CD1c-positive myeloid dendritic cell (primary cell): ENCODE results near the gene ZP1.
"Not testable (repeated sequence)": the region's sequence is repeated elsewhere in the genome, so short reads cannot be mapped to it uniquely, and the experiment has no call there.

Source experiments
- DNase-seq: peaks from one replicate; pipeline ENCODE4 v3.0.0-alpha.2; 2016; ENCODE audit errors: extremely low spot score

The ZP1 gene

DNA sequence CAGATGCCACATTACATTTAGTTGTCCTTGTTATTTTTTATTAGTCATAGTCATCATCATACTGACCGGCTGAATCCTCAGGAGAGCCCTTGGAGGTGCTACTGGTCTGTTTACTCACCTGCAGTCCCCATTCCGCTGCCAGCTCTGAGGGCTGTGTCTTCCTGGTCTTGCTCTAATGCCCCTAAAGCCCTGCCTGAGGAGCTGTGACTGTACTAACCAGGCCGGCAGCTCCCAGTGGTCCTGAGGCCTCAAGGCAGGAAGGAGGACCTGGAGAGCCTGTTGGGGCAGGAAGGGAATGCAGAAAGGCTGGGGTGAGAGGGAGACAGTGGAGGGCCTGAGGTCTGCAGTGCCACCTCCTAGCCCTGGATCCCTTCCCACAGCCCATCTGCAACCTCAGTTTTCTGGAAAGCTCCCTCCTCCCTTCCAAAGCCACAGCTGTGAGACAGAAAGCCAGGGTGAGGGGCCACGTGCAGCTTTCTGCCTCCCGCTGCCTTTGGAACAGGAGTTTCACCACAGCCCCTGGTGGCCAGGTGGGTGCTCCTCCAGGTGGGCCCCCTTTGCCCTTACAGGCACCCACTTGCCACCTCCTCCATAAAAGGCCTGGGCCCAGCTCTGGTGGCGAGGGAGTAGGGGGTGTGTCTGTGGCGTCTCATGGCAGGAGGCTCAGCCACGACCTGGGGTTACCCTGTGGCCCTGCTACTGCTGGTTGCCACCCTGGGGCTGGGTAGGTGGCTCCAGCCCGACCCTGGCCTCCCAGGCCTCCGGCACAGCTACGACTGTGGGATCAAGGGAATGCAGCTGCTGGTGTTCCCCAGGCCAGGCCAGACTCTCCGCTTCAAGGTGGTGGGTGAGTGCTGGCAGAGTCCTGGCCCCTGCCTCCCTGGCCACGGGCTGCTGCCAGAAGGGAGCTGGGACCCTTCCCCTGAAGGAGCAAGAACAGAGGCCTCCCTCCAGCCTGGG is at the start of gene ZP1:
ZP1 (plus strand) TSS at position 632 of the 960 bp plus-strand sequence; CDS start at position 652, 20 bp downstream.
- DNase-seq, result no peak

GRCh38 chr11:60818057-60818456 is 49.3 kb upstream of the ZP1 start:
- DNase-seq, result no peak

DNA sequence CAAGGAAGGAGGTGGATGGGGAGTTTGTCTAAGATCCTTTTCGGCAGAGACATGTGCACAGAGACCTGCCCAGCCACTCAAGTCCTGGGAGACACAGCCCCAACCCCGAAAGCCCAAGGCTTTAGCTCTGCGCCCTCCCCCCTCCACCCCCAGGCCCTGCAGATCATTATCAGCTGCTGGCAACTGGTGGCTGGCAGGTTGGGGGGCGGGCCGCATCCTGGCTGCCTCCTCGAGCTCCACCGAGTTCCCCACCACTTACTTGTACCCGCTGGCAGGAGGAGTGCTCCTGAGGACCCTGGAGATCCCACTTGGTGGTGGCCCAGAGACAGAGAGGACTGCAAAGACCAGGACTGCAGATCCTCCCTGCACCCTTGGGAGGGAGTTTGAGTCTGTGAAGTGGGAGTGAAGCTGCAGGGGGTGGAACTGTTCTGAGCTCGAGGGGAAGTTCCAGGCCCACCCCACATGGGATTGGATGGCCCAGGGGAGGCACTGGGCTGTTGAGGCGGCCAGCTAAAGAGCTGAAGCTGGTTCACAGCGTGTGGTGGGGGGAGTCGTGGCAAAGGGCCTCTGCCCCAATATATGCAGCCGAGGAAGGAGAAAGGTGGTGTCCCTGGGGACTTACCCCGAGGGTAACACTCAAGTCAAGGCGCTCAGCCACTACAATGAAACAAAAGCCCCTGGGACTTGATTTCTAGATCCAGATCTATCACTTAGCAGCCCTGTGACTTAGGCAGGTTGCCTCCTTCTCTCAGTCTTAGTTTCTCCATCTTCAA is 45.3 kb upstream of the ZP1 start:
- no peak for DNase-seq

DNA sequence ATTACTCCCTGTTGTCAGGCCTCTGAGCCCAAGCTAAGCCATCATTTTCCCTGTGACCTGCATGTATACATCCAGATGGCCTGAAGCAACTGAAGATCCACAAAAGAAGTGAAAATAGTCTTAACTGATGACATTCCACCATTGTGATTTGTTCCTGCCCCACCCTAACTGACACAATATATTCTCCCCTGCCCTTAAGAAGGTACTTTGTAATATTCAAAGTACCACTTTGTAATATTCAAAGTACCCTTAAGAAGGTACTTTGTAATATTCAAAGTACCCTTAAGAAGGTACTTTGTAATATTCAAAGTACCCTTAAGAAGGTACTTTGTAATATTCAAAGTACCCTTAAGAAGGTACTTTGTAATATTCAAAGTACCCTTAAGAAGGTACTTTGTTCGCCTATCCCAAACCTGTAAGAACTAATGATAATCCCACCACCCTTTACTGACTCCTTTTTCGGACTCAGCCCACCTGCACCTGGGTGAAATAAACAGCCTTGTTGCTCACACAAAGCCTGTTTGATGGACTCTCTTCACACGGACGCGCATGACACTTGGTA is 43.5 kb upstream of the ZP1 start:
- DNase-seq, result not testable (repeated sequence)

- no peak for DNase-seq
These were observed 42.2 kb upstream of the ZP1 start for GRCh38 chr11:60825118-60825517.

DNA sequence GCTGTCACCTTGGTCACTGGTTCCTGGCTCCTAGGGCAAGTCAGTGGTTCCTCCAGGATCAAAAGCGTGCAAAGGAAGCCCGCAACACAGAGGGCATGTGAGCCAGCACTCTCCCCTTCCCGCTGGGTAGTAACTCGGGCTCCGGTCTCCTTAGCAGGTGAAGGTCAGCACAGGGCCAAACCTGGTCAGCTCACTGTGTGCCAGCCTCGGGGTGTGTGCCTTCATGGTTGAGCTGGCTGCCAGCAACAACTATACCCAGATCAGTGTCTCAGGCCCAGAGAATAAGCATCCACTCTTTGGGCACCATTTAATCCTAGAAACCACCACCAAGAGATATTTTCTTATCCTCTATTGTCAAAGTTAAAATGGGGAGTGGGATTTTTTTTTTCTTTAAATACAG is 41.6 kb upstream of the ZP1 start:
- no peak for DNase-seq

DNA sequence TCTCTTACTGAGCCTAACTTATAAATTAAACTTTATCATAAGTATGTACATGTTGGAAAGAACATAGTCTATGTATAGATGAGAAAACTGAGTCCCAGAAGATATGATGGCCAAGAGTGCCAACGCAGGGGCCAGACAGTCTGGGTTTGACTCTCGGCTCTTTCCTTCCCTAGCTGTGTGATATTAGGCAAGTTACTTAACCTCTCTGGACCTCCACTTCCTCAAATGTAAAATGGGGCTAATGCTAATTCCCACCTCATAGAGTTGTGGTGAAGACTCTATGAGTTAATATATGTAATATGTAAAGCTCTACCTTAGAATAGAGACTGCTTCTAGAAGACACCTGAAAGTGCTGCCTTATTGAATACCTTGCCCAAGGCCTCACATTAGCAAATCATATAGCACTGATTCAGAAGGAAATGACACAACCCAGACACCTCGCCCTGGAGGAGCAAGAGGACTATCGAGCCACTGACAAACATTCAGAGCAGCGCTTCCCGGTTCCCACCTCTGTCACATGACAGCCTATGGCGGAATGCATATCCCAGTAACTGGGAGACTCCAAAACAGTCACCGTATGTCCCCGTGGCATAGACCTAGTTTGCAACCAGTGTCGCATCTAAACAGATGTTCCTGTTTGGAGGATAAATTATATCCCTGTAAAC is 36.7 kb upstream of the ZP1 start:
- DNase-seq, result no peak

GRCh38 chr11:60831143-60831500 is 36.2 kb upstream of the ZP1 start:
- DNase-seq, result peak; percentile 89

- peak; percentile 13 for DNase-seq
These were observed 35.8 kb upstream of the ZP1 start for GRCh38 chr11:60831501-60832079.

DNA sequence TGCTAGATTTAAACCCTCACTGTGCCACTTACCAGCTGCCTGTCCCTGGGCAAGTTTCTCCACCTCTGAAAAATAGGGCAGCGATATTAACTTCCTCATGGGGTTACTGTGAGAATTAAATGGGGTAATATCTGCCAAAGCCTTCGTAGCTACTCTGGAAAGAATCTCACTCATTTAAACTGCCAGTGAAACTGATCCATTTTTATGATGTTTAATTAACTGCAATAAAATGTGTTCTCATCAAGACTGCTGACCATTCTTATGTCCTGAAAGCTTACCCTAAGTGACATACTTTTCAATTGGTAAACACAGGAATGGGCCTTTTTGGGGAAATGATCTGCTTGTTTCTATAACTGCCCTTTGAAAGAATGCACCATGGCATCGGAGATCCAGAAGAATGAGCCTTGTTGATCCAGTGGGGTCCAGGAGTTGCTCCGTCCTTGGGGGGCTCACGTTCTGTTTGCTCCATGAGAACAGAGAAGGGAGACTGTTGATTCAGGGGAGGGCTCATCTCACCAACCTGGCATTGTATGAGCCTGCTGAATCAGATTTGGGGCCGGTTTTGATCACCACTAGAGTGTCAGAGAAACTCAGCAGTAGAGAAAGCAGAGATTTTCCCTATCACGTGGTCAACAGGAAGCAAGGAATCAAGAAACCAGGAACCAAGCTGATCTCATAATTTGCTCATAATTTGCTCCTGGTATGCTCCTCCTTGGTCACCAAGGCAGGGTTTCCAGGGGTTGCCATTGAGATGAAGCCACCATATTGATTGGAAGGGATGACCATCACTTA is 32.4 kb upstream of the ZP1 start:
- DNase-seq, result peak; percentile 35

DNA sequence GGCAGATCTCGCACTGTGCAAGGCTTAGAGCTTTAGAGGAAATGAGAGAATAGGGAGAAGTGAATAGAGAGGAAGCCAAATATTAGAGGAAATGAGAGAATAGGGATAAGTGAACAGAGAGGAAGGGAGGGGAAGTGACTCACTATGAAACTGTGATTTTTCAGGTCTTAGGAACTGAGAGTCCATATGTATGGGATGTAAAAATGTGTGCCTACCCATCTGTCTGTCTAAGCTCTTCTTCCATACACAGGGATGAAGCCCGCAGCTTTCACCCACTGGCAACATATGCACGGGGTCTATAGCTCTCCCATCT is 31.9 kb upstream of the ZP1 start:
- DNase-seq, result peak; percentile 85

- no peak for DNase-seq
These were observed 30.4 kb upstream of the ZP1 start for GRCh38 chr11:60836866-60837515.

DNA sequence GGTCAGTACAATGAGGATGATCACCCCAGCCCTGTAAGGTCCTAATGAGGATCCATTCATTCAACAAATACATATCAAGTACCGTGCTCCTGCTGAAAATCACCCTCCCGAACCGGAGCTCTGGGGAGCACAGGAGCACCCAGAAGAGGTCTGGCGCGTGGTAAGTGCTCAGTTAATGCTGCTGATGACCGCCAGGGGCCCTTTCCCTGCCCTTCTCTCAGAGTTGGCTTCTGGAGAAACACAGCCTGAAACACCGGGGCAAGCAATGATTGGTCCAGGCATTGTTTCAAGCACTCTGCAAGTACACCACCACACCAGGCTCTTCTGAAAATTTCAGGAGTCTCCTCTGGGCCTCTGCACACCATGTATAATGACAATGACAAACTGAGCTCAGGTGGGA is 29.2 kb upstream of the ZP1 start:
- DNase-seq, result no peak

DNA sequence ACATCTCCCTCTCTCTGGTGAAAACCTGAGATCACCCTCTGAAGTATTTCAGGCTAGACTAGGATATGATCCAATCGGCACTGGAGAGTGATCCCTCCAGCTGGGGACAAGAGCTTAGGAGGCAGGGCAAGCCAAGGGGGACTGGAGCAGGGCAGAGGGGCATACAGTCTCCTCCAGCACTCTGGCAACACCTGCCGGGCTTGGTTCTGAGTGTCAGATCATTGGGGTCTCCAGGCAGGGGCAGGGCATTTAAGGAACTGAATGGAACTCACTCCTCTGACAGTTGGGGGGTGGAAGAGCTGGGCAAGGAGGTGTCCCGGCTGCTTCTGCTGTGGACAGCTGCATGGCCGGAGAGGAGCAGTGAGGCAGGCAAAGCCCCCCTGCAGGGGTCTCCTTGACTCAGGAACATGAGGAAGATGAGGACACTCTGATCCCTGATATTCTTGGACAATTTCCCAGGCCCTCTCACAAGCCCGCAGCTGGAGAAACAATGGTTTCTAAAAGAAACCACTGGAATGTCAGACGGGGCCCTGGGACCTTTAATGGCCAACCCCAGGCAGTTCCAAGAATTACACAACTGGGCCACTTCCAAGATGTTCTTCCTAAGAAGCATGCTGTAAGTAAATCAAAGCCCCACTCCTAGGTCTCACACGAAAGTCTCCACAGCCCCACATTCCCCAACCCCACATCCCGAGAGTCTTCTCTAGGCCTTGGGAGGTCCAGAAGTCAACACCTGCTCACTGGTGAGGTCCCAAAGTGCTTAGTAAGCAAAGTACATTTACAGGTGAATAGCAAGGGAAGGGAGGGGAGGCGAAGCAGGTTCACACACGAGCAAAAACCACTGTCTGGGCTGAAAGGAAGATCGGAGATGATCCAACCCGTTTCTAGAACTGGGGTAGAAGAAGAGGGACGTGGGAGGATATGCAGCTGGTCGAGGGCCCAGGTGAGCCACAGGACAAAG is 26.6 kb upstream of the ZP1 start:
- DNase-seq, result no peak

DNA sequence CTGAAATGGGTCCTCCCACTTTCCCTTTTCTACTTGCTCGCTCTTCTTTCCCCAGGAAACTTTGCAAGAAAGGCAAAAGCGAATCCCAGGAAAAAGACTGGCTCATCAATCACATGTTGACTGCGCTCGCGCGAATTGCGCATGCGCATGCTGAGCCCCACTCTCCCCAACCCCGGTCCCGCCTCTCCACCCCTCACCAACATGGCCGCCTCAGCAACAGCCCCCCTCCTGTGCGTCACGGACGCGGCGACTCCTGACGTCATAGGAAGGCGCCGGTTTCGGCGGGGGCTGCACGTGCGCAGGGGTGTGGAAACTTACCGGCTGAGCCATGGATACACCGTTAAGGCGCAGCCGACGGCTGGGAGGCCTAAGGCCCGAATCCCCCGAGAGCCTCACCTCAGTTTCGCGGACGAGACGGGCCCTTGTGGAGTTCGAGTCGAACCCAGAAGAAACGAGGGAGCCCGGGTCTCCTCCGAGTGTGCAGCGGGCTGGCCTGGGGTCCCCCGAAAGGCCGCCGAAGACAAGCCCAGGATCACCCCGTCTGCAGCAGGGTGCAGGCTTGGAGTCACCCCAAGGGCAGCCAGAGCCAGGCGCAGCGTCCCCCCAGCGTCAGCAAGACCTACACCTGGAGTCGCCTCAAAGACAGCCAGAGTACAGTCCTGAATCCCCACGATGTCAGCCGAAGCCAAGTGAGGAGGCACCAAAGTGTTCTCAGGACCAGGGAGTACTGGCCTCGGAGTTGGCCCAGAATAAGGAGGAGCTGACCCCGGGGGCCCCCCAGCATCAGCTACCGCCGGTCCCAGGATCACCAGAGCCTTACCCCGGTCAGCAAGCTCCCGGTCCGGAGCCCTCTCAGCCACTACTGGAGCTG is 25.3 kb upstream of the ZP1 start, which contains the start of gene CCDC86:
CCDC86 (plus strand) TSS at position 317 of the 871 bp plus-strand sequence; CDS start at position 329, 12 bp downstream.
- peak; percentile 96 for DNase-seq

GRCh38 chr11:60842668-60843600 is 24.4 kb upstream of the ZP1 start:
- DNase-seq, result peak; percentile 34
